HepG2 (cell line): Measurements from ENCODE around the gene COBL.

Source experiments
- BHLHE40 ChIP-seq: IDR thresholded peaks from 2 replicates; pipeline ENCODE4 v1.6.1; 2011; ENCODE audit warnings: low read length, improper control_type of control experiment
- CHD2 ChIP-seq: IDR thresholded peaks from 2 replicates; pipeline ENCODE4 v1.6.1; 2011; ENCODE audit warnings: low read depth, low read length, improper control_type of control experiment
- CTCF ChIP-seq: sonication (generic); formaldehyde crosslinking; IDR thresholded peaks from 2 replicates; pipeline ENCODE4 v1.5.0; 2020; ENCODE audit warnings: mild to moderate bottlenecking, missing genetic modification reagents, moderate library complexity
- ELK4 ChIP-seq: sonication (generic); formaldehyde crosslinking; IDR thresholded peaks from 2 replicates; pipeline ENCODE4 v1.9.0; 2021; ENCODE audit warnings: missing genetic modification reagents, borderline replicate concordance
- EZH2 ChIP-seq: conservative IDR thresholded peaks from 2 replicates; pipeline ENCODE4 v1.6.1; 2012; ENCODE audit warnings: mild to moderate bottlenecking, low read depth, low read length, moderate library complexity
- HHEX ChIP-seq: IDR thresholded peaks from 2 replicates; pipeline ENCODE4 v1.6.1; 2016; ENCODE audit warnings: control low read depth
- PAXIP1 ChIP-seq: sonication (generic); formaldehyde crosslinking; conservative IDR thresholded peaks from 2 replicates; pipeline ENCODE4 v1.4.0; 2020; ENCODE audit warnings: mild to moderate bottlenecking, missing genetic modification reagents, moderate library complexity
- POLR2AphosphoS2 ChIP-seq: IDR thresholded peaks from 2 replicates; pipeline ENCODE4 v1.6.1; 2011; ENCODE audit warnings: low read depth, low read length, improper control_type of control experiment
- RFX5 ChIP-seq: IDR thresholded peaks from 2 replicates; pipeline ENCODE4 v1.6.1; 2011; ENCODE audit warnings: low read depth, low read length, improper control_type of control experiment
- SETDB1 ChIP-seq: sonication (generic); formaldehyde crosslinking; IDR thresholded peaks from 2 replicates; pipeline ENCODE4 v1.5.1; 2020; ENCODE audit warnings: missing genetic modification reagents, mild to moderate bottlenecking, borderline replicate concordance
- TCF12 ChIP-seq, 2 experiments: fragments of 450-650 bp in 1 of 2; sonication (generic) in 1 of 2; formaldehyde crosslinking in 1 of 2; IDR thresholded peaks; 2 replicates each; pipeline versions ENCODE4 v1.6.1 to v1.8.0; 2017 to 2022; ENCODE audit warnings: antibody characterized with exemption in 1 of 2, mild to moderate bottlenecking in 1 of 2, missing genetic modification reagents in 1 of 2, moderate library complexity in 1 of 2
- ZBTB42 ChIP-seq: sonication (generic); formaldehyde crosslinking; IDR thresholded peaks from 2 replicates; pipeline ENCODE4 v1.5.0; 2020; ENCODE audit warnings: mild to moderate bottlenecking, missing genetic modification reagents
- ZNF337 ChIP-seq: sonication (generic); formaldehyde crosslinking; IDR thresholded peaks from 2 replicates; pipeline ENCODE4 v1.5.1; 2020; ENCODE audit warnings: missing genetic modification reagents, low read depth, mild to moderate bottlenecking, borderline replicate concordance

- no peak for TF ChIP-seq CTCF (CRISPR knock-in tag)
- TF ChIP-seq CHD2: no peak
- TF ChIP-seq ZNF337 (CRISPR knock-in tag): no peak
- no peak for TF ChIP-seq ZBTB42
- no peak for TF ChIP-seq RFX5
- TF ChIP-seq SETDB1 (CRISPR knock-in tag): no peak
- TF ChIP-seq BHLHE40: no peak
- TF ChIP-seq HHEX: no peak
- no peak for TF ChIP-seq POLR2AphosphoS2
- no peak for TF ChIP-seq TCF12 (IDR thresholded peaks at IDR 0.05)
- no peak for TF ChIP-seq TCF12 (CRISPR knock-in tag; IDR thresholded peaks at IDR 0.05)
- TF ChIP-seq EZH2: no peak
- no peak for TF ChIP-seq PAXIP1 (CRISPR knock-in tag)
- no peak for TF ChIP-seq ELK4
Observed at GRCh38 chr7:50988988-50989387, 327.6 kb downstream of the COBL start.
